HG03097 (cell line): ENCODE measurements around the gene DSG2.
"Not testable (repeated sequence)": the region's sequence is repeated elsewhere in the genome, so short reads cannot be mapped to it uniquely, and the experiment has no call there.

ENCODE experiments used
- ATAC-seq: cut with Tn5 transposase; IDR thresholded peaks from one replicate; pipeline ENCODE4 v1.9.1; 2021; ENCODE audit not compliant: unreplicated experiment, low FRiP score

Gene DSG2

GRCh38 chr18:31498574-31499524 is 872 bp downstream of the DSG2 start:
- no peak for ATAC-seq

- ATAC-seq = peak; percentile 87
Measured at GRCh38 chr18:31500051-31500688, 2.2 kb downstream of the DSG2 start.

DNA sequence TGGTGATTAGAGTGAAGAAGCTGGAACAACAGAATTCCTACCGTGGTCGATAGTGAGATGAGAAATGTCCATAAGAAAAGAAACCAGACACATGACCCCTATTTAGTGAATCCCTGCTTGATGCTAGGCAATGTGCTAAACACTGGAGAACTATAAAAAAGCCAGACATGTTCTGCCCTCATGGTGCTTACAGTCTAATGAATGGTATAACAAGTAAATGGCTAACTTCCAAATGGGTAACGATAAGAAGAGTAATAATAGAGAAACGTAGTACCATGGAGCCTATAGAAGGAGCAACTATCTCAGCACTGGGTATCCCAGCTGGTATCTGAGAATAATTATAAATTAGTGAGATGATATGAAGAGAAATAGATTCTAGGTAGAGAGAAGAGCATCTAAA is 5.0 kb downstream of the DSG2 start:
- ATAC-seq = no peak

DNA sequence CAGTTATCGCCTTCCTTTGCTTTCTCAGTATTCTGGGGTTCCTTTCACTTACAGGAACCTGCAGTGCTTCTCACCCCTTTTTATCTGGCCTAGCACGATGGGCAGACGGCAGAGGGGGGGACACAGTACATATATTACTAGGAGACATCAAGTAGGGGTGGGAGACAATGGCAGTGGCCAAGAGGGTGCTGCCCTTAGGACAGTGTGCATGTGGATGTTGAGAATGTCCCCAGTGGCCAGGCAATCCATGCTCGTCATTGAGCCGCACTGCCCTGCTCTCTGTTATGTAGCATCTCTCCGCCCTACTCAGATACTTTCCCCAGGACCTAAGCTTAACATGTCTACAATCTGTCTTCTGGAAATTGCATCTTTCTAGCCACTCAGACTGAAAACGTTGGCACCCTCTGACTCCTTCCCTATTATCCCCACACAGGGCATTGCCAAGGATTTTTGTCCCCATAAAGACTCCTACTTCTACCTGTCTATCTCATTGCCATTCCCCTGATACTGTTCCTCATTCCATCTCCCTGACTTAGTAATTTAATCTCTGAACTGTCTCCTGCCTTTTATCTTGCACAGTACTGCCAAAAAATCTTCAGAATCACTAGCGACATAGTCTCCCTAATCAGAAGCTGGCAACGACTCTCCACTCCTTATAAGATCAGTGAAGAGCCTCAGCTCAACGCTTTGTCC is 6.6 kb downstream of the DSG2 start:
- no peak for ATAC-seq

- ATAC-seq = no peak
Measured at GRCh38 chr18:31505156-31505555, 7.2 kb downstream of the DSG2 start.

- ATAC-seq = no peak
Measured at GRCh38 chr18:31506024-31506742, 8.2 kb downstream of the DSG2 start.

- not testable (repeated sequence) for ATAC-seq
Measured at GRCh38 chr18:31507124-31507523, 9.1 kb downstream of the DSG2 start.

GRCh38 chr18:31508781-31509180 is 10.8 kb downstream of the DSG2 start:
- ATAC-seq = no peak

DNA sequence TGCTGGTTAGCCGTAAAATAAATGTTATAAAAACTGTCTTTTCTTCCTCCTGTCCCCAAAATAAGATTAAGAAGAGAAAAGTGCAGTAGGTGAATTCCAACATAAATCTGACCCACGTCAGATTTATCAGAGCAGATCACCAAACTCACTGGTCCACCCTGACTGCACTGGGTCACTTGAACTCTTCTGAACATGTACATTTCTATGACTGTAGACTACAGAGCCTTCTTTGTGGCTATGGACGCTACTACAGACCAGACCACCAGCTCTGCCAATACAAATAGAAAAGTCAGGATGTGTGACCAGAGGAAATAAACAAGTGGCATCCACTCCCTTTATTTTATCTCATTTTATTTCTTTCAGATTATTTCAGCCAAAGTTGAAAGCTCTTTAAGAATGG is 11.6 kb downstream of the DSG2 start:
- no peak for ATAC-seq

GRCh38 chr18:31510319-31510718 is 12.3 kb downstream of the DSG2 start:
- no peak for ATAC-seq

DNA sequence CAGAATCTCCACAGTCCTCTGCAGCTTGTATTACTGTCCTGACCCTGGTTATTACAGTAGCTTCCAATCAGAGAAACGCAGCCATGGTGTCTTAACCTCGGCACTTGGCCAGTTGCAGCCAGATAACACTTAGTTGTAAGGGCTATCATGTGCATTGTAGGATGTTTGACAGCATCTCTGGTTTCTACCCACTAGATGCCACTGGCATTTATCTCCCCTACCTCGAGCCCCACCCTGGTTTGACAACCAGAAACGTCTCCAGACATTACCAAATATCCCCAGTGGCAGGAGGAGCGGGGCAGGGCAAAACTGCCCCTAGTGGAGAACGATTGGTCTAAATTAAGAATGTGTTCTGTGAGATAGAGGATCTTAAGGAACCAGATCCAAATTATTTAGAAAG is 13.1 kb downstream of the DSG2 start:
- no peak for ATAC-seq

DNA sequence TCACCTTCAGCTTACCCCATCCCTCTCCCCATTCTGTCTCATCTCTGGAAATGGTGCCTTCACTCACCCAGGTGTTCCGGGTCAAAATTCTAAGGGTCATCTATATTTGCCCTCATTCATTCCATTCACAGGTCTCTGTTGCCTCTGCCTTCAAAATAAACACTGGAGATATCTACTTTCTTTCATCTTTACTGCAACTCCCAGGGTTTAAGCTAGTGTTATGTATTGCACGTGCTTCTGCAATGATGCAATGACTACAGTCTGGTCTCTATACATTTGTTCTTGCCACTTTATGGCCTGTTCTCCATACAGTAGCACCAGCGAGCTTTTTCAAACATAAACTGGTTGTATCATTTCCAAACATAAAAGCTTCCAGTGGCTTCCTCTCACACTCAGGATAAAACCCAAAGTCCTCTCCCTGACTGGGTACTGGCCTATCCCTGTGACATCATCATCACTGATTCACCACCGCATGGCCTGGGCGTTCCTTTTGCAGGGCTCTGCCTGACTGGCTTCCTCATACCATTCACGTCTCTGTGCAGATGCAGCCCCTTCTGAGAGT is 14.3 kb downstream of the DSG2 start:
- ATAC-seq = no peak

DNA sequence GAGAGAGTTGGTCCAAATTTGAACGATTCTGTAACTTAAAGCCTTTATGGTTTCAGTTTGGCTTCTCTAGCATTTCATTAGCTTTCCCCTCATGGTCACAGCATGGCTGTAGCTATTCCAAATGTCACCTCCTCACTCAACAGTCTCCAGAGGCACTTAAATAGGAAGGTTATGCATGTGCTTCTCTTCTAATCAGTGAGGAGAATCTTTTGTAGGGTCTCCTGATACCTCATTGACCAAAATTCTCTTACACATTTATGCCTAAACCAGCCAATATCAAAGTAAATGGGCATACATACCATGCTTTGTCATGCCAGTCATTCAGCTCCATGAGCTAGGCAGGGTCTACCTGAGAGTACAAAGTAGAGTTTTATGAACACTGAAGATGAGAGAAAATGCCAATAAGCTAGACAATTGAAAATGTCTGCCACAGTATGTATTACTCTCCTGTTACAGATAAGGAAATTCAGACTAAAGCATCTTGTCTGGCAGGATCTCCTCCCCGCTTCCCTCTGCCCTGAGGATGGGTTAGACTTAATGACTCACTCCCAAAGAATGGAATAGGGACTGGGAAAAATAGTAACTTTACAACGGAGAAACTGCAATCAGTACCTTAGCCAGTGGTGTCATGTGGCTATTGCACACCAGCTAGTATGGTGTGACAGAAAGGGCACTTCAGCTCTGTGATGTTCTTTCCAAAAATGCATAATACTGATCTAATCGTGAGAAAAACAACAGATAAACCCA is 15.4 kb downstream of the DSG2 start:
- no peak for ATAC-seq

GRCh38 chr18:31516437-31516836 is 18.5 kb downstream of the DSG2 start:
- ATAC-seq = no peak

- ATAC-seq = no peak
Measured at GRCh38 chr18:31526374-31526773, 28.4 kb downstream of the DSG2 start.

GRCh38 chr18:31533236-31533635 is 35.3 kb downstream of the DSG2 start:
- no peak for ATAC-seq

DNA sequence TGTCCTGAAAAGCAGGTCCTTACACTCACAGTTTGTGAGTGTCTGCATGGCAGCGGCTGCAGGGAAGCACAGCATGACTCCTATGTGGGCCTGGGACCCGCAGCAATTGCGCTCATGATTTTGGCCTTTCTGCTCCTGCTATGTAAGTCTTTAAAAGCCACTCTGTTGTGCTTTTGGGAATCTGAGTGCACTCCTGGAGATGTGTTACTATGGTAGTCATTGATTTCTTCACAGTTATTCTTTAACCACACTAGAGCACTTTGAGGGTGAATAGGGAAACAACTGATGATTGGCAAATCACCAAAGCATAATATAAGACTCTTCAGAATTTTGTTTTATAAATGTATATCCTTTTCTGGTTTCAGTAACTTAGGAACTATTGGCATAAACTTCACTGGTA is 40.9 kb downstream of the DSG2 start:
- no peak for ATAC-seq

DNA sequence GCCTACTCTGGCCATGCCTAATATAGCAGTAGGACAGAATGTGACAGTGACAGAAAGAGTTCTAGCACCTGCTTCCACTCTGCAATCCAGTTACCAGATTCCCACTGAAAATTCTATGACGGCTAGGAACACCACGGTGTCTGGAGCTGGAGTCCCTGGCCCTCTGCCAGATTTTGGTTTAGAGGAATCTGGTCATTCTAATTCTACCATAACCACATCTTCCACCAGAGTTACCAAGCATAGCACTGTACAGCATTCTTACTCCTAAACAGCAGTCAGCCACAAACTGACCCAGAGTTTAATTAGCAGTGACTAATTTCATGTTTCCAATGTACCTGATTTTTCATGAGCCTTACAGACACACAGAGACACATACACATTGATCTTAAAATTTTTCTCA is 48.5 kb downstream of the DSG2 start:
- ATAC-seq = no peak

- ATAC-seq = no peak
Measured at GRCh38 chr18:31548853-31549252, 50.9 kb downstream of the DSG2 start.

GRCh38 chr18:31549416-31549815 is 51.4 kb downstream of the DSG2 start:
- ATAC-seq = no peak
